Posterior vena cava (tissue), 2 donors: ENCODE results near the gene PRAMEF1. TPM values are rescaled to one million over a fixed set of nuclear protein-coding genes. Genes with fewer than 3 reads are reported as not detected.
"Not testable (repeated sequence)": the region's sequence is repeated elsewhere in the genome, so short reads cannot be mapped to it uniquely, and the experiment has no call there.

Experiments
- DNase-seq: peaks from one replicate; pipeline ENCODE4 v3.0.0-alpha.2; 2020; ENCODE audit warnings: low spot score
- intact Hi-C, 2 donors: fragments of 100-400 bp; cut with DNase I; formaldehyde crosslinking; loops; one replicate each; pipeline versions ENCODE4 v1.14.1 to v1.14.2; 2022 to 2023
- long read RNA-seq, 2 donors: library from polyadenylated mRNA; unstranded; transcript quantifications; one replicate each; pipeline ENCODE4 v2.0.0, GENCODE V29; 2020 to 2021
- total RNA-seq, 2 donors: library from RNA; stranded (reverse); fragmentation: NEBNext Ultra II Directional; extraction: Animal tissue kit (Norgen Biotek cat#: 25700); gene quantifications; one replicate each; pipeline ENCODE4 v1.2.1, GENCODE V29; 2021
- donor health status: DM: yes; HTN: yes; CAD: no.
- donor health status: DM: yes; HTN: yes; CAD: no.

Gene PRAMEF1
- total RNA-seq = not detected
- long read RNA-seq, donor 1 = 0 reads
- long read RNA-seq, donor 2 = 0 reads

DNA sequence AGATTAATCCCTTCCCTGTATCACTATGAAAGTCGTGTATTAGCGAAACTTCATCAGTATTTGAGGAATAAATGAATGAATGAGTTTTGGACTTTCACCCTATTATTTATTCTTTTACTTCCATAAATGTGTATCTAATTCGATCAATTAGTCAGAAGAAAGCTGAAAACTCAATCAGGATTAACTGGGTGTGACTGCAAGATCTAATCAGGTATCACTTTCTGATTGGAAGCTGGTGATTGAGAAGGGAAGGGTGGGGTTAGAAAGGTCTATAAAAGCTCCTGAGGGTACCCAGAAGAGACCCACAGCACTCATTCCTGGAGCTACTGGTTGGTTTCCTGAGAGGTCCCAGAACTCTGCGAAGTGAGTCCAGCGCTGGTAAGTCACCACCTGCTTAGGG is at the start of gene PRAMEF1:
Gene PRAMEF1, plus strand, starts transcription at position 301 of the 400 bp plus-strand sequence. CDS start 1,831 bp downstream, outside the sequence.
- intact Hi-C loops, DNase-seq: not testable (repeated sequence)

GRCh38 chr1:12741946-12742345 is 49.3 kb upstream of the PRAMEF1 start:
- DNase-seq = no peak
- intact Hi-C loops = no loop called here

GRCh38 chr1:12745126-12745991 is 45.8 kb upstream of the PRAMEF1 start:
- intact Hi-C loops = no loop called here
- DNase-seq = no peak

DNA sequence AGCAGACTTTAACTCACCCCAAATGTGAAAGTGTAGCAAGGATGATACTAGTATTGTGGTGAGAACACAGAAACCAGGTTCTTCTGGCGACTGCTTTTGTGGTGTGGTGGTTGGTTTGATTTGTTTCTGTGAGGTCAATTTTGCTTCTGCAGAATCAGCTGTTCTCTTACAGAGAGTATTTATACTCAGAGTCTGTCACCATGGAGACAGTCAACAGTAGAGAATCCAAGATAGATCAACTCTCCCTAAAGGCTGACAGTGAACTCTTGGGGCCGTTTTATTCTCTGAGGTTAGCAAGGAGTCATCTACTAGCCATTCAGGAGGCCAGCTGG is 45.2 kb upstream of the PRAMEF1 start, which contains the start of gene CFAP107:
Gene CFAP107, plus strand, starts transcription at position 209 of the 332 bp plus-strand sequence. CDS start 231 bp downstream, outside the sequence.
- intact Hi-C loops = no loop called here
- no peak for DNase-seq

DNA sequence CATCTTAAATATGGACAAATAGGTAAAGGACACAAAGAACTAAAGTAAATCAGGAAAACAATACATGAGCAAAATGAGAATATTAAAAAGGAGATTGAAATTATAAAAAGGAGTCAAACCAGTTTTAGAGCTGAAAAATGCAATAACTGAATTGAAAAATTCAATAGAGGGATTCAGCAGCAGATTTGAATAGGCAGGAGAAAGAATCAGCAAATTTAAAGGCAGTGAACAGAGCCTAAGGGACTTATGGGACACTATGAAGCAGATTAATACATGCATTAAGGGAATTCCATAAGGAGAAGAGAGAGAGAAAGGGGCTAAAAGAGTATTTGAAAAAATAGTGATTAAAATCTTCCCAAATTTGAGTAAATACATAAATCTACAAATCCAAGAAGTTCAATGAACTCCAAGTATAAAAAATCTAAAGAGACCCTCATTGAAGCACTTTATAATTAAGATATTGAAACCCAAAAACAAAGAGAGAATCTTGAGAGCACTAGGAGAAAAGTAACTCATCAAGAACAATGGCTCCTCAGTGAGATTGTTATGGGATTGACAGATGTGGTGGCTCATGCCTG is 42.3 kb upstream of the PRAMEF1 start:
- no peak for DNase-seq
- intact Hi-C loops = no loop called here

DNA sequence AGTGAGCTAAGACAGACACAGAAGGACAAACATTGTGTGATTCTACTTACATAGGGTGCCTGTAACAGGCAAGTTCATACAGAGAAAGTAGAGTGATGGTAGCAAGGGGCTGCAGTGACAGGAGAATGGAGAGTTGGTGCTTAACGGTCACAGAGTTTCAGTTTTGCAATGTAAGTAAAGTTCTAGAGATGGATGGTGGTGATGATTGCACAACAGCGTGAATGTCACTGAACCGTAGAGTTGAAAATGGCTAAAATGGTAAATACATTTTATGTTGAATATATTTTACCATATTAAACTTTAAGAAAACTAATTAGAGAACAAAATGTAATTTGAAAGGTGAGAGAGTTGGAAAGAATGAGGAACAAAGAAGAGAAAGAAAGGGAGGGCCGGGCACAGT is 36.5 kb upstream of the PRAMEF1 start:
- no peak for DNase-seq
- intact Hi-C loops = no loop called here

DNA sequence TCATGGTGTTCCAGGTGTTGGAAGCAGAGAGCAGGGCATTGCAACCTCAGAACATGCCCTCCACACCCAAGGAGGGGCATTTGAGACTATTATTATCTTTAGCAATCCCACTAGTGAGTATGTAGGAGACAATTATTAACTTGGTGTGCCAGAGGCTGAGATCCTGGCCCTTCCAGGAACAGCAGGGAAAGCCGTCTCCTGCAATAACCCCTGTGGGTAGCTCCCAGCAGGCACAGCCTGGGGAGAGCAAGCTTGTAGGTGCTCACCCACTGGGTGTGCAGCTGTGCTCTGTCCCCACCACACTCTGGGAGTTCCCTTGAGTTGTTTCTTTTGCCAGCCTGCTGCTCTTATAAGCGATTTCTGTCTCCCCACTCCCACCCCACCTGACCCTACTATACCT is 34.9 kb upstream of the PRAMEF1 start:
- no peak for DNase-seq
- intact Hi-C loops = no loop called here

GRCh38 chr1:12756768-12757413 is 34.3 kb upstream of the PRAMEF1 start:
- no peak for DNase-seq
- intact Hi-C loops = no loop called here

DNA sequence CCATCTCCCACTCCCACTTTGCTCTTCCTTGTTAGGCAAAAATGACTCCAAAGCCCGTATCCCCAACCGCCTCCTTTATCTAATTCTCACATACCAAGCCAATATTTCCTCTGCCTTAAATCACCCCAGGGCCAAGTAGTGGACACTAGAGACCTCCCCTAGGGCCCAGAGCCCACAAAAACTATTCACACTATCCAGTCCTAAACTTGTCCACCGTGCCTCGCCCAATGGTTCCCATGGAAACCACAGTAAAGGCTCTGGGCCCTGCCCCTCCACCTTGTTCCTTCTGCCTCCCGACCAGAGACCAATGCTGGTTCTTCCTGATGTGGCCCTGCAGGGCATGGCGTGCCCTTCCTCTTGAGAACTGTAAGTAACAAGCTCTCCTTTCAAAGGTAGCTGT is 33.4 kb upstream of the PRAMEF1 start:
- no peak for DNase-seq
- intact Hi-C loops = no loop called here

- intact Hi-C loops = no loop called here
- no peak for DNase-seq
Measured at GRCh38 chr1:12760256-12760795, 30.9 kb upstream of the PRAMEF1 start.

GRCh38 chr1:12761781-12762180 is 29.4 kb upstream of the PRAMEF1 start:
- DNase-seq = no peak
- intact Hi-C loops = no loop called here

DNA sequence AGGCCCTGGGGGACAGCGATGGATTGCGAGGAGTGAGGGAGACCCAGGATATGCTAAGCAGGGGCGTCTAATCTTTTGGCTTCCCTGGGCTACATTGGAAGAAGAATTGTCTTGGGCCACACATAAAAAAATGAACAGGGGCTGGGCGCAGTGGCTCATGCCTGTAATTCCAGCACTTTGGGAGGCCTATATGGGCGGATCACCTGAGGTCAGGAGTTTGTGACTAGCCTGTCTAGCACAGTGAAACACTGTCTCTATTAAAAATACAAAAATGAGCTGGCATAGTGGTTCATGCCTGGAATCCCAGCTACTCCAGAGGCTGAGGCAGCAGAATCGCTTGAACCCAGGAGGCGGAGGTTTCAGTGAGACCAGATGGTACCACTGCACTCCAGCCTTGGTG is 28.4 kb upstream of the PRAMEF1 start:
- intact Hi-C loops = no loop called here
- no peak for DNase-seq

DNA sequence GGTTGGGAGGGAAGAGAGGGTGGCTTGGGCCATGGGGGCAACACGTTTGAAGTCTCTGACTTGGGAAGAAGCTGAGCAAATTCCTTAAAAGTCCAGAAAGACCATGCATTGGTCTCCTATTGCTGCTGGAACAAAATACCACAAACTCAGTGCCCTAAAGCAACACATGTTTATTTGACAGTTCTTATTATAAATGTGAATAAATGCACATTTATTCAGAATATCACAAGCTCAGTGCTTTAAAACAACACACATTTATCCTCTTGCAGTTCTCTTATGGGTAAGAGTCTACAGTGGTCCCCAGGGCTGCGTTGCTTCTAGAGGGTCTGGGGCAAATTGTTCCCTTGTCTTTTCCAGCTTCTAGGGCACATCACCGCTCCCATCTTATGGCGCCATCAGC is 27.7 kb upstream of the PRAMEF1 start:
- intact Hi-C loops = no loop called here
- no peak for DNase-seq

- DNase-seq = no peak
- intact Hi-C loops = loop anchor here in 1 of 2 donors (1.0 kb wide), 1 partner anchor 29 kb away; no protein-coding TSS in a partner anchor
Measured at GRCh38 chr1:12764016-12764415, 27.2 kb upstream of the PRAMEF1 start.

GRCh38 chr1:12769031-12769430 is 22.2 kb upstream of the PRAMEF1 start:
- DNase-seq = no peak

GRCh38 chr1:12769976-12770505 is 21.2 kb upstream of the PRAMEF1 start:
- intact Hi-C loops = no loop called here
- DNase-seq = no peak

More at GRCh38 chr1:12769031-12769430, 22.2 kb upstream of the PRAMEF1 start:
- intact Hi-C loops = no loop called here

DNA sequence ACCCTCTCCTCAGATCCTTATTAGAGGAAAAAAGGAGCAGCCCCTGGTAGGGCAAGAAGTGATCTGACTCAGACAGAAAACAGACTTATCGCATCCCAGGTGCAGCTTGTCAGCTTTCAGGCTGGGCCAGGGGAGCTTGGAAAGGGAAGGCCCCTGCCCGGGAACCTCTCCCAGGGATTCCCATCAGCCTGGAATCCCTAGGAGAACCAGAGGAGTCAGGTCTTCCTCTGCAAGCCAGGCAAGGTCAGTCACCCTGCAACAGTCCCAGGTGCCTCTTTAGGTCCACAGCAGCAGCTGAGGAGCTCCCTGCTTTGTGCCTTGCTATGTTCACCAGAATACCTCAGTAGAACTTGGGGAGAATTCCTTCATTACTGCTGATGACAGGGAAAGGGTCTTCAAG is 20.6 kb upstream of the PRAMEF1 start:
- no peak for DNase-seq
- intact Hi-C loops = no loop called here

DNA sequence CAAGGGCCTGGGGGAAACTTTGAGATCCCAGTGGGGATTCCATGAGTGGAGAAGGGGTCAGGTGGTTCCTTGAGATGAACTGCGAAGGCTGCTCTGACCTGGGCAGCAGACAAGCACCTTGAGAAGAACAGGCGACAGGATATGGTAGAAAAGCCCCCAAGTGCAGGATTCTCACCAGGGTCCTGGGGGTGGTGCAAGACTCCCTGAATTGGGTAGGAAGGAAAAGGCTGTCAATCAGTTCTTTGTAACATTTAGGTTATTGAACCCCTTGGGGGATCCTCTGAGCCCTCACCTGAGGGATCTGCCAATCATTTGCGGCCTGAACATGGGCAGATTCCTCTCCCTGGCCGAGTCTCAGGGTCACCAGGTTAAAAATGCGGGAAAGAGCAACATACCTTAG is 20.0 kb upstream of the PRAMEF1 start:
- intact Hi-C loops = no loop called here
- DNase-seq = no peak

GRCh38 chr1:12772520-12772919 is 18.7 kb upstream of the PRAMEF1 start:
- intact Hi-C loops = no loop called here
- no peak for DNase-seq

DNA sequence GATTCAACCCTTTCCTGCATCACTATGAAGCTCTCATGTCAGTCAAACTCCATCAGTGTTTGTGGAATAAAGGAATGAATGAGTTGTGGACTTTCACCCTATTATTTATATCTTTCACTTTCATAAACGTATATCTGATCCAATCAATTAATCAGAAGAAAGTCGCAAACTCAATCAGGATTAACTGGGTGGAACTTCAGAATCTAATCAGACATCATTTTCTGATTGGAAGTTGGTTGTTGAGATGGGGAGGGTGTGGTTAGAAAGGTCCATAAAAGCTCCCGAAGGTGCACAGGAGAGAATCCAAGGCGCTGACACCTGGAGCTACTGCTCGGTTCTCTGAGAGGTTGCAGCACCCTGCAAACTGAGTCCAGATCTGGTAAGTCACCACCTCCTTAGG is 17.8 kb upstream of the PRAMEF1 start, which contains the start of gene PRAMEF12:
Gene PRAMEF12, plus strand, starts transcription at position 301 of the 400 bp plus-strand sequence. CDS start 1,130 bp downstream, outside the sequence.
- no peak for DNase-seq
- intact Hi-C loops = no loop called here
